GM12801 (cell line): ENCODE measurements around the gene MERTK.

Source experiments
- CTCF ChIP-seq: IDR thresholded peaks from one replicate; pipeline ENCODE4 v1.5.1; 2011; ENCODE audit warnings: control low read depth; ENCODE audit not compliant: insufficient read length; ENCODE audit errors: extremely low read depth

Gene MERTK

GRCh38 chr2:112054847-112055729 is 156.7 kb downstream of the MERTK start, which contains the start of gene TMEM87B:
Gene TMEM87B, plus strand, starts transcription at chr2:112055269. Its CDS starts 323 bp downstream, at chr2:112055592.
- no peak for TF ChIP-seq CTCF

- TF ChIP-seq CTCF: no peak
Measured at GRCh38 chr2:112055730-112056625, 157.6 kb downstream of the MERTK start.

- no peak for TF ChIP-seq CTCF
Measured at GRCh38 chr2:112056626-112056987, 158.2 kb downstream of the MERTK start.

GRCh38 chr2:112059671-112060070 is 161.3 kb downstream of the MERTK start:
- no peak for TF ChIP-seq CTCF

GRCh38 chr2:112061299-112061698 is 162.9 kb downstream of the MERTK start:
- TF ChIP-seq CTCF: no peak

- TF ChIP-seq CTCF: no peak
Measured at GRCh38 chr2:112061840-112062239, 163.4 kb downstream of the MERTK start.

GRCh38 chr2:112062894-112063293 is 164.5 kb downstream of the MERTK start:
- TF ChIP-seq CTCF: no peak
